Vagina (tissue), 2 donors: Measurements from ENCODE around the gene TULP4. TPM values are rescaled to one million over a fixed set of nuclear protein-coding genes. Genes with fewer than 3 reads are reported as not detected.

ENCODE experiments used
- DNase-seq, 2 donors: peaks; one replicate each; pipeline ENCODE4 v3.0.0-alpha.2; 2017; ENCODE audit errors: extremely low spot score in 2 of 2
- H3K27ac ChIP-seq: fragments of 200-600 bp; sonication (generic); one replicate; pipeline ENCODE4 v1.5.1; 2019
- H3K27me3 ChIP-seq: fragments of 200-600 bp; sonication (generic); one replicate; pipeline ENCODE4 v1.5.1; 2019
- H3K36me3 ChIP-seq, 2 donors: fragments of 200-600 bp; sonication (generic); one replicate each; pipeline ENCODE4 v1.5.1; 2017 to 2019
- H3K4me1 ChIP-seq: fragments of 200-600 bp; sonication (generic); one replicate; pipeline ENCODE4 v1.5.1; 2019
- H3K4me3 ChIP-seq, 2 donors: fragments of 200-600 bp; sonication (generic); 1 replicate in 1 of 2; 2 replicates in 1 of 2; pipeline ENCODE4 v1.5.1; 2016 to 2019
- H3K9me3 ChIP-seq: fragments of 200-600 bp; sonication (generic); one replicate; pipeline ENCODE4 v1.5.1; 2019
- CTCF ChIP-seq, 3 experiments: fragments of 450-650 bp in 2 of 3; fragments of 200-600 bp in 1 of 3; sonication (generic) in 1 of 3; IDR thresholded peaks; one replicate each; pipeline ENCODE4 v1.5.1; 2017 to 2019; ENCODE audit warnings: antibody characterized with exemption in 3 of 3, mild to moderate bottlenecking in 2 of 3, moderate library complexity in 2 of 3
- POLR2A ChIP-seq, 2 donors: fragments of 450-650 bp; IDR thresholded peaks; one replicate each; pipeline ENCODE4 v1.6.1; 2017; ENCODE audit warnings: antibody characterized with exemption in 2 of 2, mild to moderate bottlenecking in 2 of 2, moderate library complexity in 2 of 2
- POLR2AphosphoS5 ChIP-seq, 2 donors: sonication (generic); formaldehyde crosslinking; IDR thresholded peaks; one replicate each; pipeline ENCODE4 v1.9.0; 2017; ENCODE audit warnings: antibody characterized with exemption in 2 of 2, mild to moderate bottlenecking in 2 of 2, low read depth in 1 of 2; ENCODE audit not compliant: insufficient read depth in 1 of 2
- intact Hi-C: fragments of 100-400 bp; cut with DNase I; formaldehyde crosslinking; loops from one replicate; pipeline ENCODE4 v1.15.1; 2023
- total RNA-seq: library from RNA; depleted of rRNA; stranded (reverse); fragments of >200 nt; gene quantifications from one replicate; pipeline ENCODE4 v1.2.3, GENCODE V29; 2016

TULP4 gene
- total RNA-seq, 1 donor from 2014 or later, result 79.8 TPM

GRCh38 chr6:158361068-158361467 is 48.8 kb downstream of the TULP4 start:
- DNase-seq, result no peak
- no peaks in the 10 kb centered on the region for H3K36me3 ChIP-seq
- TF ChIP-seq POLR2AphosphoS5 (IDR thresholded peaks at IDR 0.05; ENCODE audit: insufficient read depth in 1 of 2, low read depth in 1 of 2) (no peak), POLR2A (IDR thresholded peaks at IDR 0.05) (no peak), CTCF (IDR thresholded peaks at IDR 0.05) (no peak)
- no peaks in the 10 kb centered on the region for H3K27me3 ChIP-seq
- H3K4me3 ChIP-seq, result no peak overlapping the region
- no peak overlapping the region for H3K27ac ChIP-seq
- intact Hi-C loops, result no loop called here
- no peaks in the 10 kb centered on the region for H3K9me3 ChIP-seq
- peaks cover 23% of the 10 kb centered on the region for H3K4me1 ChIP-seq

DNA sequence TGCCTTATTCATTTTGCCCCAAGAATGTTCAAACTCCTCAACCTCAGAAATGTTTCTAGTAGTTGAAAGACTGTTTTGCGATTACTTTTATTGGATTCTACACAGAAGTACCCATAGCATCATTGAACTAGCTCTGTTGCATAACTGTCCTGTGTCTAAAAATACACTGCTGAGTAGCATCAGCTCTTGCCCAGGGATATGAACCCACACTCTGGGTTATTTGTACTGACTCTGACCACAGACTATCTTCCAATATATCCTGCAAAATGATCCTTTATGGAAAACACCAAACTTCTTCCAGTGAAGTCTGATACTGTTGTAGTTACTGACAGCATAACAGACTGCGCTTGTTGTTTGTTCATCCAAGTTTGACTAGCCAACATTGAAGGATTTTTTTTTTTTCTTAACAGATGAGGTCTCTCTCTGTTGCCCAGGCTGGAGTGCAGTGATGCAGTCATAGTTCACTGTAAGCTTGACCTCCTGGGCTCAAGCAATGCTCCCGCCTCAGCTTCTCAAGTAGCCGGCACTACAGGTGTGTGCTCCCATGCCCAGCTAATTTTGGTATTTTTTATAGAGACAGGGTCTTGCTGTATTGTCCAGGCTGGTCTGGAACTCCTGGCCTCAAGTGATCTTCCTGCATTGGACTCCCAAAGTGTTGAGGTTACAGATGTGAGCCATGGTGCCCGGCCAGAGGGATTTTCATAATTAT is 49.9 kb downstream of the TULP4 start:
- Histone ChIP-seq H3K27ac (no peak overlapping the region), H3K36me3 (no peaks in the 10 kb centered on the region), H3K4me3 (no peak overlapping the region), H3K4me1 (peaks cover 20% of the 10 kb centered on the region), H3K27me3 (no peaks in the 10 kb centered on the region), H3K9me3 (no peaks in the 10 kb centered on the region)
- no peak for DNase-seq
- intact Hi-C loops, result no loop called here
- TF ChIP-seq POLR2AphosphoS5 (IDR thresholded peaks at IDR 0.05; ENCODE audit: insufficient read depth in 1 of 2, low read depth in 1 of 2) (no peak), POLR2A (IDR thresholded peaks at IDR 0.05) (no peak)

- Histone ChIP-seq H3K27me3 (no peaks in the 10 kb centered on the region), H3K36me3 (no peaks in the 10 kb centered on the region), H3K9me3 (no peaks in the 10 kb centered on the region), H3K27ac (no peak overlapping the region), H3K4me1 (peaks cover 13% of the 10 kb centered on the region), H3K4me3 (no peak overlapping the region)
- no peak for DNase-seq
- TF ChIP-seq POLR2A (IDR thresholded peaks at IDR 0.05), result no peak
- no peak for TF ChIP-seq POLR2AphosphoS5 (IDR thresholded peaks at IDR 0.05; ENCODE audit: insufficient read depth in 1 of 2, low read depth in 1 of 2)
- no peak for TF ChIP-seq CTCF (IDR thresholded peaks at IDR 0.05)
- intact Hi-C loops, result no loop called here
Observed at GRCh38 chr6:158366363-158366762, 54.1 kb downstream of the TULP4 start.

GRCh38 chr6:158367816-158368215 is 55.6 kb downstream of the TULP4 start:
- intact Hi-C loops, result no loop called here
- H3K9me3 ChIP-seq, result no peaks in the 10 kb centered on the region
- peaks cover under 1% of the 10 kb centered on the region for H3K4me1 ChIP-seq
- no peak overlapping the region for H3K27ac ChIP-seq
- H3K4me3 ChIP-seq, result no peak overlapping the region
- H3K36me3 ChIP-seq, result no peaks in the 10 kb centered on the region
- TF ChIP-seq POLR2A (IDR thresholded peaks at IDR 0.05) (no peak), CTCF (IDR thresholded peaks at IDR 0.05) (no peak), POLR2AphosphoS5 (IDR thresholded peaks at IDR 0.05; ENCODE audit: insufficient read depth in 1 of 2, low read depth in 1 of 2) (no peak)
- no peak for DNase-seq
- H3K27me3 ChIP-seq, result no peaks in the 10 kb centered on the region

DNA sequence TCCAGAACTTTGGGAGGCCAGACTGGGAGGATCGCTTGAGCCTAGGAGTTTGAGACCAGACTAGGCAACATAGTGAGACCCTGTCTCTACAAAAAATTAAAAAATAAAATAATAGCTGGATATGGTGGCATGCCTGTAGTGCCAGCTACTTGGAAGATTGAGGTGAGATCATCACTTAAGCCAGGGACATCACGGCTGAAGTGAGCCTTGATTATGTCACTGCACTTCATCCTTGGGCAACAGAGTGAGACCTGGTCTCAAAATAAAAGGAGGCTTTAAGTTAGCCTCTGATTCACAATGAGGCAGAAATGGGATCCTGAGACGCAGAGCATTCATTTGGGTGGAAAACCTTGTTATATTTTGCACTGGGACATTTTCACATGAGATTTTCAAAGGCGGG is 57.0 kb downstream of the TULP4 start:
- H3K27me3 ChIP-seq, result no peaks in the 10 kb centered on the region
- intact Hi-C loops, result no loop called here

More for the DNA sequence above, 57.0 kb downstream of the TULP4 start:
- TF ChIP-seq CTCF (IDR thresholded peaks at IDR 0.05) (no peak), POLR2A (IDR thresholded peaks at IDR 0.05) (no peak), POLR2AphosphoS5 (IDR thresholded peaks at IDR 0.05; ENCODE audit: insufficient read depth in 1 of 2, low read depth in 1 of 2) (no peak)
- no peak for DNase-seq
- Histone ChIP-seq H3K9me3 (no peaks in the 10 kb centered on the region), H3K4me3 (no peak overlapping the region), H3K27ac (no peak overlapping the region), H3K36me3 (no peaks in the 10 kb centered on the region), H3K4me1 (peaks cover 10% of the 10 kb centered on the region)
